PC-9 (cell line): ENCODE data around the gene ZNF556. TPM values are rescaled to one million over a fixed set of nuclear protein-coding genes. Genes with fewer than 3 reads are reported as not detected.

Experiments used
- BruUV-seq: library from RNA; stranded (reverse); fragments of 400-500 nt; replicated peaks from 2 replicates; lab custom pipeline; 2021; lab: Mats Ljungman, UMichigan
- CTCF ChIA-PET: fragments of 300-600 bp; sonication (Branson Sonifier 250); formaldehyde crosslinking; loops from one replicate; lab custom pipeline; 2022; ENCODE audit warnings: antibody characterized with exemption; lab: Charles Lee
- POLR2A ChIA-PET: fragments of 300-600 bp; sonication (Branson Sonifier 250); formaldehyde crosslinking; loops from one replicate; lab custom pipeline; 2022; ENCODE audit warnings: antibody characterized with exemption; ENCODE audit not compliant: unreplicated experiment; lab: Charles Lee
- DNase-seq, 2 experiments: peaks; one replicate each; pipeline versions ENCODE4 v3.0.0 to v3.0.0-alpha.2; 2015 to 2022; ENCODE audit warnings: mixed read lengths in 1 of 2
- H2AFZ ChIP-seq: fragments of 200-600 bp; sonication (generic); 2 replicates; pipeline ENCODE4 v1.8.1; 2017; ENCODE audit warnings: antibody characterized with exemption
- H3F3A ChIP-seq: fragments of 200-600 bp; sonication (generic); 2 replicates; pipeline ENCODE4 v1.8.1; 2017; ENCODE audit warnings: antibody characterized with exemption, mild to moderate bottlenecking, low read depth; ENCODE audit not compliant: insufficient read depth
- H3K27ac ChIP-seq: fragments of 200-600 bp; sonication (generic); 2 replicates; pipeline ENCODE4 v1.6.1; 2016; ENCODE audit warnings: mixed run types
- H3K27me3 ChIP-seq: fragments of 200-600 bp; sonication (generic); 2 replicates; pipeline ENCODE4 v1.6.1; 2016; ENCODE audit warnings: low read depth, mixed run types; ENCODE audit not compliant: insufficient read depth
- H3K36me3 ChIP-seq: fragments of 200-600 bp; sonication (generic); 2 replicates; pipeline ENCODE4 v1.6.1; 2016; ENCODE audit warnings: low read depth, mixed run types
- H3K4me1 ChIP-seq: fragments of 200-600 bp; sonication (generic); replicated peaks from 2 replicates; pipeline ENCODE4 v1.6.1; 2016; ENCODE audit warnings: mixed run types; ENCODE audit not compliant: insufficient read depth
- H3K4me2 ChIP-seq: fragments of 200-600 bp; sonication (generic); 2 replicates; pipeline ENCODE4 v1.6.1; 2017; ENCODE audit warnings: mixed run types
- H3K4me3 ChIP-seq: fragments of 200-600 bp; sonication (generic); 2 replicates; pipeline ENCODE4 v1.6.1; 2016; ENCODE audit warnings: mixed run types
- H3K79me2 ChIP-seq: fragments of 200-600 bp; sonication (generic); 2 replicates; pipeline ENCODE4 v1.6.1; 2017; ENCODE audit warnings: low read depth, mixed run types
- H3K9me2 ChIP-seq: fragments of 200-600 bp; sonication (generic); 2 replicates; pipeline ENCODE4 v1.8.1; 2017; ENCODE audit warnings: mild to moderate bottlenecking; ENCODE audit not compliant: insufficient read depth
- H3K9me3 ChIP-seq: fragments of 200-600 bp; sonication (generic); 2 replicates; pipeline ENCODE4 v1.8.1; 2016; ENCODE audit warnings: low read depth; ENCODE audit not compliant: insufficient read depth
- H4K20me1 ChIP-seq: fragments of 200-600 bp; sonication (generic); 2 replicates; pipeline ENCODE4 v1.8.1; 2017; ENCODE audit not compliant: insufficient read depth
- CTCF ChIP-seq: fragments of 200-600 bp; sonication (generic); conservative IDR thresholded peaks from 2 replicates; pipeline ENCODE4 v1.6.1; 2017; ENCODE audit warnings: mixed run types, antibody characterized with exemption, mild to moderate bottlenecking, moderate library complexity
- EZH2 ChIP-seq: fragments of 200-600 bp; sonication (generic); IDR thresholded peaks from 2 replicates; pipeline ENCODE4 v1.8.0; 2017; ENCODE audit warnings: antibody characterized with exemption, low read depth
- intact Hi-C: fragments of 100-400 bp; cut with micrococcal nuclease; formaldehyde crosslinking; loops from one replicate; pipeline ENCODE4 v1.10.0; 2022; ENCODE audit not compliant: unreplicated experiment
- total RNA-seq: library from RNA; stranded (reverse); gene quantifications from 2 replicates; pipeline ENCODE4 v1.2.3, GENCODE V29; 2021

ZNF556 gene
- total RNA-seq, 1 experiment from 2014 or later: not detected

- Histone ChIP-seq H2AFZ (no peak overlapping the region), H3K27me3 (peaks cover 6% of the 10 kb centered on the region), H3K27ac (no peak overlapping the region), H3K4me2 (no peak overlapping the region), H3K9me3 (peaks cover 16% of the 10 kb centered on the region; the same call in 1 of the 2 replicates), H3K79me2 (no peaks in the 10 kb centered on the region), H3K9me2 (no peaks in the 10 kb centered on the region), H3F3A (no peaks in the 10 kb centered on the region), H4K20me1 (no peaks in the 10 kb centered on the region), H3K4me1 (no peaks in the 10 kb centered on the region), H3K4me3 (no peak overlapping the region), H3K36me3 (no peaks in the 10 kb centered on the region)
- no peak for DNase-seq
- POLR2A ChIA-PET: no interaction called here
- TF ChIP-seq CTCF (no peak), EZH2 (no peak)
- intact Hi-C loops: no loop called here
- CTCF ChIA-PET: no interaction called here
- no TSS peak for BruUV-seq
These were observed 10.5 kb downstream of the ZNF556 start for GRCh38 chr19:2877398-2878331.

GRCh38 chr19:2883686-2884439 is 16.7 kb downstream of the ZNF556 start:
- no peaks in the 10 kb centered on the region for H3K4me1 ChIP-seq
- no peaks in the 10 kb centered on the region for H3K79me2 ChIP-seq
- ChIA-PET POLR2A (no interaction called here), CTCF (interaction anchor here (1.1 kb wide), 1 partner anchor 235 kb away, joined by 3 read pairs; no protein-coding TSS in a partner anchor)
- peaks cover 35% of the 10 kb centered on the region for H3K27me3 ChIP-seq
- H3K9me3 ChIP-seq: peaks cover 4% of the 10 kb centered on the region; the same call in 1 of the 2 replicates
- BruUV-seq: no TSS peak
- no peak for DNase-seq
- no peak for TF ChIP-seq EZH2
- no peak for TF ChIP-seq CTCF
- H3K4me2 ChIP-seq: no peak overlapping the region
- H3K27ac ChIP-seq: no peak overlapping the region
- H4K20me1 ChIP-seq: no peaks in the 10 kb centered on the region
- no peaks in the 10 kb centered on the region for H3K36me3 ChIP-seq
- intact Hi-C loops: no loop called here
- H3K4me3 ChIP-seq: no peak overlapping the region
- H3K9me2 ChIP-seq: no peaks in the 10 kb centered on the region
- H3F3A ChIP-seq: no peaks in the 10 kb centered on the region
- no peak overlapping the region for H2AFZ ChIP-seq

- Histone ChIP-seq H4K20me1 (no peaks in the 10 kb centered on the region), H3K27ac (no peak overlapping the region), H3K27me3 (peaks cover 35% of the 10 kb centered on the region), H3K9me3 (no peaks in the 10 kb centered on the region), H3F3A (no peaks in the 10 kb centered on the region), H3K79me2 (no peaks in the 10 kb centered on the region), H2AFZ (no peak overlapping the region), H3K4me3 (no peak overlapping the region), H3K4me2 (no peak overlapping the region), H3K36me3 (no peaks in the 10 kb centered on the region), H3K9me2 (no peaks in the 10 kb centered on the region), H3K4me1 (no peaks in the 10 kb centered on the region)
- POLR2A ChIA-PET: no interaction called here
- BruUV-seq: no TSS peak
- intact Hi-C loops: loop anchor here (5.0 kb wide), 1 partner anchor 67 kb away; no protein-coding TSS in a partner anchor
- TF ChIP-seq EZH2 (no peak), CTCF (no peak)
- DNase-seq: no peak
- CTCF ChIA-PET: no interaction called here
These were observed 18.6 kb downstream of the ZNF556 start for GRCh38 chr19:2885736-2886135.
